ENCODE results near the gene CNNM2. TPM values are rescaled to one million over a fixed set of nuclear protein-coding genes. Genes with fewer than 3 reads are reported as not detected.
"Not testable (repeated sequence)": the region's sequence is repeated elsewhere in the genome, so short reads cannot be mapped to it uniquely, and the experiment has no call there.

CNNM2 gene
- total RNA-seq, 1 donor from 2014 or later = 33.0 TPM

DNA sequence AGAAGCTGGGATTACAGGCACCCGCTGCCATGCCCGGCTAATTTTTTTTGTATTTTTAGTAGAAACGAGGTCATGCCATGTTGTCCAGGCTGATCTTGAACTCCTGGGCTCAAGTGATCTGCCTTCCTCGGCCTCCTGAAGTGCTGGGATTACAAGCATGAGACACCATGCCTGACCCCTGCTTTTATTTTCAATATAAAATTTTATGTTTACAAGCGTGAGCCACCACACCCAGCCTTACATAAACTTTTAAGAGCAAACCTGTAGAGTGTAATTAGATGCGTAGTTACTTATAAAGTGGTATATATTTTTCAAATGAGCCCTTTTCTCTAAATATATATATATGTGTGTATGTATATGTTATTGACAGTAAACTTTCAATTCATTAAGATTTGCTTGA lies 8.7 kb downstream of the CNNM2 start:
- no peak for DNase-seq (ENCODE audit: low spot score)

DNA sequence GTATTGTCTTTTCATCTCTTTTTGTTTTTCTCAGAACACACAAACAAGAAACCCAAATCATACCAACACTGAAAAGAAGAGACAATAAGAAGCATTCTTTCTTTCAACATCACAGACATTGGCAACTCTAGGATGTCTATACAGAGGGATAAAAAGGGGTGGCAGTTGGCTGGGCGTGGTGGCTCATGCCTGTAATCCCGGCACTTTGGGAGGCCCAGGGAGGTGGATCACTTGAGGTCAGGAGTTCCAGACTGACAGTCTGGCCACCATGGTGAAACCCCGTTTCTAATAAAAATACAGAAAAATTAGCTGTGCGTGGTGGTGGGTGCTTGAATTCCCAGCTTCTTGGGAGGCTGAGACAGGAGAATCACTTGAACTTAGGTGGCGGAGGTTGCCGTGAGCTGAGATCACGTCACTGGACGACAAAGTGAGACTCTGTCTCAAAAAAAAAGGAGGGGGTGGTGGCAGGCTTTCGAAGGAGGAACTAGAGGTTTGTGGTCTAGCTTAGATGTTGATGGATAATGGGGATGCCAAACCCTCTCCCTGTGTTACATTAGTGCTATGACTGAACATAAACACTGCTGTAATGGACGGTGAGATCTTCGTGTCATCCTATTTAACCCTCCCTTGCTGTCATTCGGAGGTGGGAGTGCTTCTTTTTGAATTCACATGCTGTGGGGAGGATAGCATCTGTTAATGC lies 9.4 kb downstream of the CNNM2 start:
- DNase-seq (ENCODE audit: low spot score) = no peak

DNA sequence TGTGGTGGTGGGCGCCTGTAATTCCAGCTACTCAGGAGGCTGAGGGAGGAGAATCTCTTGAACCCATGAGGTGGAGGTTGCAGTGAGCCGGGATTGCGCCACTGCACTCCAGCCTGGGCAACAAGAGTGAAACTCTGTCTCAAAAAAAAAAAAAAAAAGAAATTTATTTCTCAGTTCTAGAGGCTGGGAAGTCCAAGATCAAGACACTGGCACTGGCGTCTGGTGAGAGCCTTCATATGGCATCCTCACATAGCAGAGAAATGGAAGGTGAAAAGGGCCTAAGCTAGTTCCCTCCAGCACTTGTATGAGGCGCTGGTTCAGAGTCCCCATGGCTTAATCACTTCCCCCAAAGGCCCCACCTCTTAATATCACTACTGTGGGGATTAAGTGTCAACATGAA lies 10.3 kb downstream of the CNNM2 start:
- not testable (repeated sequence) for DNase-seq (ENCODE audit: low spot score)

DNA sequence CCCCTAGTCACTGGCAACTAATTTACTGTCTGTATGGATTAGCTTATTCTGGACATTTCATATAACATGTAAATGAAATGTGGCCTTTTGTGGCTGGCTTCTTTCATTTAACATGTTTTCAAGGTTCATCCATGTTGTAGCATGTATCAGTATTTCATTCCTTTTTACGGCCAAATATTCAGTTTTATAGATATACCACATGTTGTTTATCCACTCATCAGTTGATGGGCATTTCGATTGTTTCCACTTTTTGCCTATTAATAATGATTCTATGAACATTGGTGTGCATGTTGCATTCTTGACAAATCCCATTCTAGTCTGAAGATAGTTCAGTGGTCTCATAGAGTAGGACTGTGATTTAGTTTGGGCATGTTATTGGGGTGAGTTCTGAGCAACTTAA lies 12.6 kb downstream of the CNNM2 start:
- DNase-seq (ENCODE audit: low spot score) = no peak

DNA sequence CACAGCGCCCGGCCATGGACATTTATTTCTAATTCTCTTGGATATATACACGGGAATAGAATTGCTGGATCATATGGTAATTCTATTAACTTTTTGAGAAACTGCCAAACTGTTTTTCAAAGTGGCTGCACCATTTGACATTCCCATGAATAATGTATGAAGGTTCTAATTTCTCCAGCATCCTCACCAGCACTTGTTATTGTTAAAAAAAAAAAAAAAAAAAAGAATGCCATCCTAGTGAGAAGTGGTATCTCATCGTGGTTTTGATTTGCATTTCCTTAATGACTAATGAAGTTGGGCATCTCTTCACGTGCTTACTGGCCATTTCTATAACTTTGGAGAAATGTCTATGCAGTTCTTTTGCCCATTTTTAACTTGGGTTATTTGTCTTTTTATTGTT lies 13.5 kb downstream of the CNNM2 start:
- DNase-seq (ENCODE audit: low spot score) = no peak

DNA sequence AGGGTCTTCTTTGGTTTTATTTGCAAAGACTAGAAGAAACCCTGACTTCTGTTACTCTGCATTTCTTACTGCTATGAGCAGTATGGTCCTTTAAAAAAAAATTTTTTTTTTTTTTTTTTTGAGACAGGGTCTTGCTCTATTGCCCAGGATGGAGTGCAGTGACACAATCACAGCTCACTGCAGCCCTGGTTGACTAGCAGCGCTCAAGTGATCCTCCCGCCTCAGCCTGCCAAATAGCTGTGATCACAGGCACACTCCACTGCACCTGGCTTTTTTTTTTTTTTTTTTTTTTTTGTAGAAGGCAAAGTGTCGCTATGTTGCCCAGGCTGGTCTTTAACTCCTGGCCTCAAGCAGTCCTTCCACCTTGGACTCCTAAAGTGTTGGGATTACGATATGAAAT lies 17.4 kb downstream of the CNNM2 start:
- no peak for DNase-seq (ENCODE audit: low spot score)

DNA sequence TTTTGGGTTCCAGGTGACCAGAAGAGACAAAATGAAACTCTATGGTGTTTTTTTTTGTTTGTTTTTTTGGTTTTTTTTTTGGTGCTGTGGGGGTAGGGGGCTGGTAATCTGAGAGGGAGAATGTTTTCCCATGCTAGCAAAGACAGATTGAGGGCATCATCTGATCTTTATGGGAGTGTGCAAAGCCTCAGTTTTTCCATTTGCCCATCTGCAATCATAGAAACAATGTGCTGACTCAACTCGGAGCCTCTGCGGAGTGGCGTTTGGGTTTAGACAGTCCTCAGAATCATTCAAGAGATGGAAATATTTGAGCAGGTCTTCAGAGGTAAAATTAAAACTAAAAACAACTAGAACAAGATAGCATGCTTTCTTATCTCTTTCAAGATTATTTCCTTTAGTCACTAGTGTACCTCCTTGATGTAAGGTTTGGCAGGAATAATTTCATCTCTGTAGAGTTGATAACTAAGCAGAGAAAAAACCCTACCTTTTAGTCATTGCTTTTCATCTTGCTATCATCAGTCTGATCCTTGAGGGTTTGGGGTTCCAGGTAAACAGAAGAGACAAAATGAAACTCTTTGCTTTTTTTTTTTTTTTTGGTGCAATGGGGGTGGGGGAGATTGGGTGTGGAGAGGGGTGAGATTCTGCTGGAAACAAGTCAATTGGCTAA lies 18.0 kb downstream of the CNNM2 start:
- DNase-seq (ENCODE audit: low spot score) = no peak

DNA sequence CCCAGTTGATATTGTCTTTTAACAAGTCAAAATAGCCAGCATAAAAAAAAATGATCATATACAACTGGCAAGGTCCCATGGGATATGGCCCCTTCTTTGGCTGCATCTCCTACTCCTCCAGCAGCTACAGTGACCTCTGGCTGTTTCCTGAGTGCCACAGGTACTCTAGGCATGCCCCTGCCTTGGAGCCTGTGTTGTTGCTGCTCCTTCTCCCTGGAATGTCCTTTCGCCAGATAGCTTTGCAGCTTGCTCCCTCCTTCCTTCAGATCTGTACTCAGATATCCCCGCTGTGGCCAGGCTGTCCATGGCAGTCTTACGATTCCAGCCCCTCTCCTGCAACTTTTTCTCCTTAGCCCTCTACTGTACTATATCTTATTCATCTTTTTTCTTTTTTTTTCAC lies 23.3 kb downstream of the CNNM2 start:
- DNase-seq (ENCODE audit: low spot score) = no peak

DNA sequence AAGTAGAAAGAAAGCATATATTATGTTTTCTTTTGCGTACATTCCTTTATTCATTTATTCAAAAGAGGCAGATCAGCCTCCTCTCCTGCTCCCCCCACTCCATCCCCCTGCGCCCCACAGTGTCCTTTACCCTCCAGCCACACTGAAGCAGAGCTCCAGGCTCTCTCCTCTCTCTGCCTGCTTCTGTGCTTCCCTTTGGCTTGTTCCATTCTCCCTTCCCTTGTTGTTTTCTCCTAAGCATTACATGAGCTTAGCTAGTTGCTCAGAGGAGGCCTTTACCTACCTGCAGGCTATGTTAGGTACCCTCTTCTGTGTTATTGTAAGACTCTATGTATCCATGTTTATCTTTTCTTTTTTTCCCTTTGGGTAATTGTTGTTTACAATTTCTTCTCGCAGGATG lies 27.4 kb downstream of the CNNM2 start:
- DNase-seq (ENCODE audit: low spot score) = no peak

DNA sequence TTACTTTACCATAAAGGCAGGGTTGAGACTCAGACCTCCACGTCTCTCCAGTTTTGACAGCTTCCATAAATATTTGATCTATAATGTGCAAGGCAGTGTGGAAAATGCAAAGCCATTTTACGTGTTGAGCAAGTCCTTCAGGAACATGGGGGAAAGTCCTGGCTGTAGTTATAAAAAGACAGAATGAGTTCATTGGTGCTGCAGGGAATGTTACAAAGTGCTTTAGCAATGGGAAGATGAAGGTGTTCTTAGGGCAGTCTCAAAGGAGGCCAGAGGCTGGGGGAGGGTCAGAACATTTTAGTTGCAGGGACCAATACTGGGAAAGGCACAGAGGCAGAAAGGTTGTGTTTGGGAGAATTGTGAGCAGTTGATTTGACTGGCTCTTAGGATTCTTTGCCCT lies 27.9 kb downstream of the CNNM2 start:
- DNase-seq (ENCODE audit: low spot score) = no peak

DNA sequence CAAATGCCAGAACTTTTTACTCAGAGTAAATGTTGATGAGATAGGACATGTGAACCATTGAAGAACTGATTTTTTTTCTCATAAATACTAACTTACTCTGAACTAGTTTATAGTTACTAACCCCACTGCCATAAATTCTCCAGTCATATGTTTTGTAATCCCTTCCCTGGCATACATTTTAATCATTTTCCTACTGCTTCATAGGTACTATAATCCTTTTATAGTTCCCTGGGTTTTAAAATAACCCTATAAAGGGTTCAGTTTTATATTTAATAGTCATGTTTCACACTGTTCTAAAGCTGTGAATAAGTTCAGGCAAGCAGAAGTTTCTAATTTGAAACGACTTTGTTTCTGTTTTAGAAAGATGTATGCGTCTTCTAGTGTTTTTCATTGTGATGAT lies 28.9 kb downstream of the CNNM2 start:
- DNase-seq (ENCODE audit: low spot score) = no peak

DNA sequence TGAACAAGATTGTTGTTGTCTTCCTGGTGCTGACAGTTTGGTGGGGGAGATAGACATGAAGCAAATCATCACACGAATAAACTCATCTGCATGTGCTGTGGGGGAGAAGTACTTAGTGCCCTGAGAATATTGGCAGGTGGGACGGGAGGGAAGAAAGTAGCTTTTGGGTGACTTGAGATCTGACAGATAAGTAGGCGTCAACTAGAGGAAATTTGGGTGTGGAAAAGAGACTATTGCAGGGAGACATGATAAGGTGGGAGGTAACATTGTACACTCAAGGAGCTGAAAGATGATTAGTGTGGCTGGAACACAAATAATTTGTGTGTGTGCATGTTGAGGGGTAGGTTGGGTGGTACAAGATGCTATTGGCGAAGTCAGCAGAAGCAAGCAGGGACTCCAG lies 30.1 kb downstream of the CNNM2 start:
- DNase-seq (ENCODE audit: low spot score) = no peak

DNA sequence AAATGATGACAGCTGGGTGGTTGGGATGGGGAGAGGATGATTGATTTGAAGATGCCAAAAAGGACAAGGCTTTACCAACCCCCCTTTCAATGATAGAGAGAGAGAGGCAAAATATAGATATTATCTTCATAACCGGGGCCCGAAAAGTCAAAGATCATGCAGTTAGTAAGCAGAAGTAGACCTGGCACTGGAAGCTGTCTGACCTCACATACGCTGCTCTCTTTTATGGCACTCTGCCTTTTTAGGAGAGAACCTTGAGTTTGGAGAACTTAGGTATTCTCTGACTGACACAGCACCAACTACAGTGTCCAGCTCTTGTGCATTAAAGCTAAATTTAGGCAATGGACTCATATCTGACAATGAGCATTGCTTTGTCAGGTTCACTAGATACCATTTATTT lies 30.7 kb downstream of the CNNM2 start:
- no peak for DNase-seq (ENCODE audit: low spot score)

DNA sequence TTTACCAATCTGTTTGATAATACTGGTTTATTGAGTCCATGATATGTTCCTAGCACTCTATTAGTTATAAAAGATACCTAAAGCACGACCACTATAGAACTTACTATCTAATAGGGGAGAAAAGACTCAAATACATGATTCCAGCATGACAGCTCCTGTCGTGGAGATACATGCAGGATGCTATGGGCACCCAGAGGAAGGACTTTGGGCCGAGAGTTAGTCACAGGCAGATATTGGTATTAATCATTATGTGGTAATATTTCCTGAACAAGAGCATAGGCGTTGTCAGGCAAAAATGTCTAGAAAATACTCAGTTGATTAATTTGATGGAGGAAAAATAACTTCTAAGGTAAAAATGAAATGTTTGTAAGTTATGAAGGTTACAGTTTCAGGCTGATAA lies 31.8 kb downstream of the CNNM2 start:
- DNase-seq (ENCODE audit: low spot score) = no peak

DNA sequence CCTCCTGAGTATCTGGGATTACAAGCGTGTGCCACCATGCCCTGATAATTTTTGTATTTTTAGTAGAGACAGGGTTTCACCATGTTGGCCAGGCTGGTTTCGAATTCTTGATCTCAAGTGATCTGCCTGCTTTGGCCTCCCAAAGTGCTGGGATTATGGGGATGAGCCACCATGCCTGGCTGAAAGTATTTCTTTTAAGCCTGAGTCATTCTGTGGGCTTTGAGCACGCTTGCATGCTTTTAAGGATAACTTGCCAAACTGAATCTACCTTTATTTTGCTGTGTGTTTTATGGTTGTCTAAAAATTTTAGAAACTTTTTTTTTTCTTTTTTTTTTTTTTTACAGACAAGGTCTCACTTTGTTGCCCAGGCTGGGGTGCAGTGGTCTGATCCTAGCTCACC lies 33.2 kb downstream of the CNNM2 start:
- no peak for DNase-seq (ENCODE audit: low spot score)

DNA sequence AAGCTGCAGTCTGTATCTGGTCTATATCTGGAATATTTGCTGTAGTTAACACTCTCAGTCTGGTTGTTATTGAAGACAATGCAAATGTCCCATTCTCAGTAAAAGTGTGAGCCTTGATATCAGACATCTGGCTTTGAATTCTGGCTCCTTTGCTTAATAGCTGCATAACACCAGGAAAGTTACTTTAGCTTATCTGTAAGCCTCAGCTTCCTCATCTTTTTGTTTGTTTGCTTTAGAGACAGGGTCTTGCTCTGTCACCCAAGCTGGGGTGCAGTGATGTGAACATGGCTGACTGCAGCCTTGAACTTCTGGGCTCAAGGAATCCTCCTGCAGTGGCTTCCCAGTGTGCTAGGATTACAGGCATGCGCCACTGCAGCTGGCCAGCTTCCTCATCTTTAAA lies 41.3 kb downstream of the CNNM2 start:
- no peak for DNase-seq (ENCODE audit: low spot score)

DNA sequence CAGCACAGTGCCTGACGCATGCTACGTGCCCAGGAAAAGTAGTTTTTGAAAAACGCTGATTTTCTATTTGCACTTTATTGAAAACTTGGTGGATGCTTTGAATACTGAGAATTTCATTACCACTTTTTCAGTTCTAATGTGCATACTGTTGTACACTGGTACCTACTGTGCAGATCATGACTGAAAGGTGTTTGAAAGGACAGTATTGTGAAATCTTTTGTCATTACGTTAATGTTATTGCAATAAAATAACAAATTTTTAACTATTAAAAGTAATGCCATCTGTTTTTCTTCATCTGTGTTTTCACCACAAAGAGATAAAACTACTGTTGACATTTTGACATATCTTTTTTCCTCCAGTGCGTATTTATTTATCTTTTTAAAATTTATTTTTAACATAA lies 42.1 kb downstream of the CNNM2 start:
- DNase-seq (ENCODE audit: low spot score) = no peak

DNA sequence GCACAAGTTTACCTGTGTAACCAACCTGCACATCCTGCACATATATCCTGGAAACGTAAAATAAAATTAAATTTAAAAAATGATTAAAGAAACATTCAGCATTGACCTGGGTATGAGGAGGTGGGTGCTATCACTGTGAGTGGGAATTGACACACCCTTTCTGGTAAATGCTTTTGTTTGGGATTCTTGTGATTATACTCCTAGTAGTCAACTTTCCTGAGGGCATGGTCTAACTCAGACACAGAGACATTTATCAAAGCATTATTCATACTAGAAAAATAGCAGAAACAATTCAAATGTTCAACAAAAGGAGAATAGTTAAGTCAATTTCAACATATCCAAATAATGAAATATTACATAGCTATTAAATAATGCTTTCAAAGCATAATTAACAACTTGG lies 44.2 kb downstream of the CNNM2 start:
- DNase-seq (ENCODE audit: low spot score) = no peak

DNA sequence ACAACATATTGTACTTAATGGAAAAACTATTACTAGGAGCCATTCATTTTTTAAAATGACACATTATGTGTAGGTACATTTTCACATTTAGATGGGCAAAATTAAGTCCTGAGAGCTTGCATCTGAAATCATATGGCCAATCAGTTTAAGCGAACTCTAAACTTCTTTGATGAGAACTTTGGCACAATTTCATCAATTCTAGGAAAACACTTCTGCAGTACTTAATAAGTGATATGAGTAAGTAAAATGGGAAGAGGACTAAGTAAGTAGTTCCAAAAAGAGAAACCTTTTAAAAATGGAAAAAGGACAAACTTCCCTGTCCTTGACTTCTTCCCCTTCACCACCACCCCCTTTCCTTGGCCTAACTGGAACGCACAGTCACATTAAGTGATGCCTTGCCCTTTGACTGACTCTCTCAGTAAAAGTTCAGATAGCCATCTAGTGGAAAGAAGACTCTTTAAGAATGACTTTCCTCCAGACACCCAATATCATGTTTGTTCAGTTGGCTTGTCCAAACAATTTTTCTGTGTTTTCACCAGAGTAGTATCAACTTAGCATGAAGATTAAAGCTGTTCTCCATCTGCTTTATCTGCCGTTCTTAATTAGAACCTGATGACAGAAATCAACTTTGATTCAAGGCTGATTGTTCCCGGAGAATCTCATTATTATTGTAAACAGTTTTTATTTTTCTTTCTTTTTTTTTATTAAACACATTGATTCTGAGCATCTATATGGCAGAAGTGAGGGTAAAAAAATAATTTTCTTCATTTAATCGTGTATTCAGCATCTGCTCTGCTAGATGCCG lies 45.1 kb downstream of the CNNM2 start:
- no peak for DNase-seq (ENCODE audit: low spot score)

DNA sequence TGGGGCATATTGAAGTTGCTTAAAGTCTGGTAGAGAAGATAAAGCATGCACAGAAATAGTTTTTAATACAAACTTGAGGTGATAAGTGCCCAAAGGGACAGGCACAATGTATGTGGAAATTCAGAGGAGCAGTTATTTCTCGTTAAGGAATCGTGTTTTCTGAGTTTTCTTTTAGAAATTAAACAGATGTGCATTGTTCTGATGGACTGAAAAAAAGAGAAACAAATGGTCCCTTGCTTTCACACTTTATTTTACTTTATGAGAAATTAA lies 45.6 kb downstream of the CNNM2 start:
- DNase-seq (ENCODE audit: low spot score) = no peak

DNA sequence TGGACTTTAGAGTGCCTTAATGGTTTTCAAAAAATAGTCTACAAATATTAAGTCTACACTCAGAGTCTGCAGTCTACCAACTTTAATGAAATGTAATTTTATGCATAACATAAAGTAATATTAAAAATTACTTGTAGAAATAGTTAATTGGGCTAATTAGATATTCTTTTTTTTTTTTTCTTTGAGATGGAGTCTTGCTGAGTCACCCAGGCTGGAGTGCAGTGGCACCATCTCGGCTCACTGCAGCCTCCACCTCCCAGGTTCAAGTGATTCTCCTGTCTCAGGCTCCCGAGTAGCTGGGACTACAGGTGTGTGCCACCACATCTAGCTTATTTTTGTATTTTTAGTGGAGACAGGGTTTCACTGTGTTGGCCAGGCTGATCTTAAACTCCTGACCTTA lies 46.0 kb downstream of the CNNM2 start:
- not testable (repeated sequence) for DNase-seq (ENCODE audit: low spot score)

DNA sequence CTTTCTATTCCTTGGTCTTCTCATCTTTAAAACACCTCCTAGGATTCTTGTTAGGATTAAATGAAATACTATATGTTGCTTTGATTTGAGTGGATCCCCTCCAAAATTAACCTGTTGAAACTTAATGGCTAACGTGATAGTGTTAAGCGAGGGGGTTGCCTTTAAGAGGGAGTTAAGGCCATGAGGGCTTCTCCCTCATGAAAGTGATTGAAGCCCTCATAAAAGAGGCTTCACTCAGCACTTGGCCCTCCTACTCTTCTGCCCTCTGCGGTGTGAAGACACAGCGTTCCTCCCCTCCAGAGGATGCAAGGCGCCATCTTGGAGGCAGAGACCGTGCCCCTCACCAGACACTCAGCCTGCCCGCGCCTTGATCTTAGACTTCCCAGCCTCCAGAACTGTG lies 46.6 kb downstream of the CNNM2 start:
- DNase-seq (ENCODE audit: low spot score) = no peak

DNA sequence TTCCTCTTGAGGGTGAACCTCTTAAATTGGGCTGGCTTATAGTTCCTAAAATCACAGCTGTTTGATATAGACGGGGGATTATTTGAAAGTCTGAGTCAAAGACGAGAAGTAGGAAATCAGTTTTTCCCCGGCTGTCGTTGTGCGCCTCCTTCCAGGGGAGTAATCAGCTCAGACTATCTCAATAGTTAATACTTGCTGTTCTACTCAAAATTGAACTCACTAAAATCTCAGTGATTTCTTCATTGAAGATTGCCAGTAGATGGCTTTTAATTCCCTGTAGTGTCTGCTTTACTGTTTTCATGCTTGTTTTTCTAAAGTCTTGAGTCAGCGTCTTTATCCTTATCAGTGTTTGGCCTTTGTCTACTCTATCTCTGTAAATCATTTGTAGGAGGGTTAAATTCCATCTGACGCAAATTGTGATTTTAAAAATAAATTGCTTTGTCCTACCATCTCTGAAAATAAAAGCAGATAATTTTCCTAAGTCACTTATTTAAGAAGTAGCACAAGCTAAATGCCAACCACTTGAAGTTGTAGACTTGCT lies 47.3 kb downstream of the CNNM2 start:
- DNase-seq (ENCODE audit: low spot score) = no peak

Measured in mucosa of gallbladder (tissue), 1 donor.